ENCODE results near the gene WDR90.

WDR90 gene

DNA sequence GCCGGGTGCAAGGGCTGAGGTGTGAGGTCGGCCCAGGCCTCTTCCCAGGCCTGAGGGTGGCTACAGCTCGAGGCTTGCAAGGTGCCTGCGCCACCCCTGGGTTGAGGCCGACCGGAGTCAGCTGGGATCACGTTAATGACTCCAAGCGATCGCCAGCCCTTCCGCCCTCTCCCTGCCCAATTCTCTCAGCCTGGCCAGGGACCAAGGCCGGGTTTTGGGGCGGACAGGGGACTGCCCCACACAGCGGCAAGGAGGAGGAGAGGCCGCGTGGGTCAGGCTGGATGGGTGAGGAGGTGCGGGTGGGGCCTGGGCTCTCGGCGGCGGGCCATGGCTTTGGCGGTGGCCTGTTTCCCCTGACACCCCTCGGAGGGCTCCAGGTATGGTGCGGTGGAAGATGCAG, 44.2 kb downstream of the WDR90 start:
- no peak for DNase-seq

DNA sequence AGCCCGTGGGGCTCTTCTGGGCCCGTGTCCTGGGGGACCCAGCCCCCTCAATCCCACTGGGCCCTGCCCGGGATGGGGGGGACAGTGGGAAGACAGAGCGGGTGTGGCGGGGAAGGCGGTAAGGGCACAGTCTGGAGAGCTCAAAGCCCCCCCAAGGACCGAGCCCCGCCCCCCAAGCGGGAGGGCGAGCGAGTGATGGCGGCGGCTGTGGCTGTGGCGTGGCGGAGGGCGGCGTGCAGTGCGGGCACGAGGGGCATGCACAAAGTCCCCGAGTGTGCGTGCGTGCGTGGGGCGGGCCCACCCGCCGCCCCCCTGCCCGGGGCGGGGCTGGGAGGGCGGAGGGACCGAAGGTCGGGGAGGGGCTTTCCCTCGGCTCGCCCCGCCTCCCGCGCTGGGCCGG, 44.6 kb downstream of the WDR90 start:
- DNase-seq = no peak

DNA sequence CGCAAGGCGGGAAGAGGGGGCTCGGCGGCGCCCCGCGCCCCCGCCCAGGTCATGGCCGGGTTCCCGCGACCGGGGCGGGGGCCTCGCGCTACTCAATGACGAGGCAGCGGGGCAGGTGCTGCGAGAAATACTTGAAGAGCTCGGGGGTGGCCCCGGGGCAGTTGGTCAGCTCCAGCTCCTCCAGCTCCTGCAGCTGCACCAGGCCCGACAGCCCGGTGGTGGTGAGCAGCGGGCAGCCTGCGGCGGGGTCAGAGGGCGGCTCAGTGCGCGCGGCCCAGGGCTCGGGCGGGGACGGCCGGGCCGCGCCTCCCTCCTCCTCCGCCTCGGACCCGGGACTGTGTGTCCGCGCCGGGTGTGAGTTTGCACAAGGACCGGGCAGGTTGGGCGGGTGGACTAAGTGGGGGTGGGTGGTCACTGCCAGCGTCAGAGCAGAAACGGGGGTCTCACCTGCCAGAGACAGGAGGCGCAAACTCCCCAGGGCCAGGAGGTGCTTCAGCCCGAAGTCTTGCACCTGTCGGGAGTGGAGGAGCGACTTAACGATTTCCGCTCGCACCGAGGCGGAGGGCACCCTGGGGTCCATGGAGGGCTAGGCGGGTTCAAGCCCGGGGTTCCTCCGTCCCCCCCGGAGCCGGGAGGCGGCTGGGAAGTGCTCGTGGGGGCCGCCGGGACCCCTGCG, 45.2 kb downstream of the WDR90 start:
- DNase-seq = no peak

DNA sequence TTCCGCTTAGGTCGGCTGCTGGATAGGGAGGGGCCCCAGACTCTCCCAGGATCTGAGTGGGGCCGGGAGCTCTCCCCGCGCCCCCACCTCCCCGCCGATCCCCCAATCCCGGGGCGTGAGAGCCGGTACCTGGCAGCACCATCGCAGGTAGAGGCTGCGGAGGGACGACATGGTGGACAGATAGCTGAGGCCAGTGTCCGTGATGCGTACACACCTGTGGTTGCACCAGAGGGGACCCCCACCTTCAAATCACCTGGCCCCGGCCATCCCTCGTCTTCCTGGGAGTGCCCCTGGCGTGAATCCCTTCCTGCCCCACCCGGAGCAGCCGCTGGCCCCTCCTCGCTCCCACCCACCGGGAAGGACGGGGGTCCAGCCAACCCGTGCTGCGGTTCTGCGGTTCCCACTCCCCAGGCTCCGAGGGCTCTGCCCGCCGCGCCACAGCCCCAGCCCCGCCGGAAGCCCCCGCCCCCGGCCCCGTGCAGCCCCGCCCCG, 45.7 kb downstream of the WDR90 start:
- no peak for DNase-seq

DNA sequence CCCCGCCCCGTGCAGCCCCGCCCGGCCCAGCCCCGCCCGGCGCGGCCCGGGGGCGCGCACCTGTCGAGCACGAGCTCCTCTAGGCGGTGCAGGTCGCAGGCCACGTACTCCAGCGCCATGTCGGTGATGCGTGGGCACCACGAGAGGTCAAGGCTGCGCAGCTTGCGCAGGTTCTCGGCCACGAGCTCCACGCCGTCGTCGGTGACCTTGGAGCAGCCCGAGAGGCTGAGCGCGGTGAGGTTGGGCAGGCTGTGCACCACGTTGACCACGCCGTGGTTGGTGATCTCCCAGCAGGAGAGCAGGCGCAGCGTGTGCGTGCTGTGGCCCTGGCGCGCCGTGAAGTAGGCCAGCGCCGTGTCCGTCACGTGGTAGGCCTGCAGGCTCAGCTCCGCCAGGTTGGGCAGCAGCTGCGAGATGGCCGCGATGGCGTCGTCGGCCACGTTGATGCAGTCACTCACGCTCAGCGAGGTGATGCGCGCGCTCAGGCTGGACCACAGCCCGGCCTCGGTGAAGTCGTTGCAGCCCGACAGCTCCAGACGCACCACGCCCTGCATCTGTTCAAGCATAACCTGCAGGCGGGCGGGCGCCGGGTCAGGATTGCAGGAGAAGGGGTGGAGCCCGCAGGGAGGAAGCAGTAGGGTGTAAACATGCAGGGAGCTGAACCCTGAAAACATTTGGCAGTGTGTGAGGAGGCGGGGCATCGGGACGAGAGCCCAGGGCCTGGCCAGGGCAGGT, 46.4 kb downstream of the WDR90 start:
- DNase-seq = peak; percentile 83

DNA sequence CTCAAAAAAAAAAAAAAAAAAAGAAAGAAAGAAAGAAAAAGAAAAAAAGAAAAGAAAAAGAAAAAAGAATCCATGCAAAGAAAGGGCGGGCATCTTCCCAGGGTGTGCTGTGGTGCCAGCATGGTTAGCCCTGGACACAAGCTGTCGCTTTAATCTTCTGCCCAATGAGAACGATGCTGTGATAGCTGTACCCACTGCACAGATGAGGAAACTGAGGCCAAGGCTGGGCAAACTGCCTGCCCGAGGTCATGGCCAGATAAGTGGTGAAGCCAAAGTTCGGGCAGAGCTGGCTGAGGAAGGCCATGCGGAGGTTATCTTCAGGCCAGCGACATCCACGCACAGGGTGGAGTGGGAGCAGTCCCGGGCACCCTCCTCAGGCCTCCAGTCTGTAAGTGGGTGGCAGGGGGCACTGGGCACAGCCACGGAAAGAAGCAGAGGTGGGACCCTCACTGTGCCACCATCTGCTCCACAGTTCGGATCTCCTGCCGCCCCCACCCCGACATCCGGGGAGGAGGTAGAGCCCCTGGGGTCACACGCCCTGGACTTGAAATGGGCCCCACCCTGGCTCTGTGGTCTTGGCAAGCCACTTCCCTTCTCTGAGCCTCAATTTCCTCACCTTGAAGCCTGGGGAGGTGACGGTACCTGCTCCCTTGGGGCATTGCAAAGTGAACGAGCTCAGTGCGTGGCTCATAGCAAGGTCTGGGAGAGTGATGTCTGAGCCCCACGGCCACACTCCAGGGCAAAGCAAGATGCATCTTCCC, 49.9 kb downstream of the WDR90 start:
- DNase-seq = no peak

DNA sequence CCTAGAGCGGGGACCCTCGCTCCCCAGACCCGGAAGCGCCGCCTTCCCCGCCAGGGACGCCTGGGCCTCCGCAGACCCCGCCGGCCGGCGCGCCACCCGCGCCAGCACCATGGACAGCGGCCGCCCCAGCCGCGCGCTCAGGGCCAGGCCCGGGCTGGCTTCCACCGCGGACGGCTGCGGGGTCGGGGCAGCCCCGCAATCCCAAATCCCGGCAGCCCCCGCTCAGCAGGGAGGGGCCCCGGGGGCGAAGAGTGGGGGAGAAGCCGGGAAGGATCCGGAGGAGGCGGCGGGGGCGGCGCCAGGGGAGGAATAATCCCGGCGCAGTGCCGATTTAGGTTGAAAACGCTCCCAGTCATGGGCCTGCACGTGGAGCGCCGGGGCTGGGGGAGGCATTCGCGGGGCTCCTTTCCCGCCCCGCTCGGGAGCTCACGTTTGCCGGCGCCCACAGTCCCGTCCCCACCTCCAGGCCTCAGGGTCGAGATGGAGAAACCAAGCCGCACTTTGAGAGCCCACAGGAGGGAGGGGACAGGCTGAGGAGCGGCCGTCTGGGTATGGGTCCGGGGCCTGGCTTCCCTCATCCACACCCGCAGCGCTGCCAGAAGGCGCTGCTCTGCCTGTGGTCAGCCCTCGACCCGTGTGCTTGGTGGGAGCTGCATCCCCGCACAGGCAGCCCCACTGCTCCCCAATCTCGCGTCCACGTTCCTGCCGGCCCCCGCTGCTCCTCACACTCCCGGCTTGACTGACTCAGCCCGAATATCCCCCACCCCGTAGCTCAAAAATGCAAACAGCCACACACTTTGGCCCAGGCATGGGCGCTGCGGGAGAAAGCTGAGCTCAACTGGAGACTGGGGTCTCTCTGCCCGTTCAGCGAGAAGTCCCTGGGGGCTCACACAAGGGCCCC, 51.8 kb downstream of the WDR90 start:
- DNase-seq = no peak

DNA sequence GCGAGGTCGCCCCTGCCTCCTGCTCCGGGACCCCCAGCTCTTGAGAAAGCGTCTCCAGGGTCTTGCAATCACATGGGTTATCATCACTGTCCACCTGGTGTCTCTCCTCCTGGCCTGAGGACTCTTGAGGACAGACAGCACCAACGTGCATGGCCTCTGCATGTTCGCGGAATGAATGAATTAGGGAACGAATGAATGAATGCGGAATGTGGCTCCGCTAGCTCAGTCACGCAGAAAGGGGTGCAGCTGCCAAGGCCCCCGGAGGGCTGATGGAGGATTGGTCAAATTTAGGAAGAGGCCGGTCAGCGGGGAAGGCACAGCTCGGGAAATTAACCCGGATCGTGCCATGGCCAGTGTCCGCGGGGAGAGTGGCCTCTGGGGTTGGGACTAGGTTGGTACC, 53.2 kb downstream of the WDR90 start:
- no peak for DNase-seq

DNA sequence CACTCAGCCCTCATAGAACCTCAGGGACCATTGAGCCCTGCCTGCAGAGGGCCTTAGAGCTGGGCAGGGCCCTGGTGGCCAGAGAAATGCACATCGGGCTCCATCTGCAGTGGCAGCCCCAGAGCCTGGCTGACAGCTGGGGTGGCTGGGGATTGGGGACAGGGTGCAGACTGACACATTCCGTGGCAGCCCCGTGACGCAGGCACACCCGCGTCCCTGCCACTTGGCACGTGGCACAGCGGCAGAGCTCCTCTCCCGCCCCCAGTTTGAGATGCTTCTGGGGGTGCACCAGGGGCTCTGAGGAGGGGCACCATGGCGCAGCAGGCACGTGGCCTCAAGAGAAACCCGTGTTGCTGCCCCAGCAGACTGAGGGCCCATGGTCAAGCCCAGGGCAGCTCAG, 54.2 kb downstream of the WDR90 start:
- no peak for DNase-seq

DNA sequence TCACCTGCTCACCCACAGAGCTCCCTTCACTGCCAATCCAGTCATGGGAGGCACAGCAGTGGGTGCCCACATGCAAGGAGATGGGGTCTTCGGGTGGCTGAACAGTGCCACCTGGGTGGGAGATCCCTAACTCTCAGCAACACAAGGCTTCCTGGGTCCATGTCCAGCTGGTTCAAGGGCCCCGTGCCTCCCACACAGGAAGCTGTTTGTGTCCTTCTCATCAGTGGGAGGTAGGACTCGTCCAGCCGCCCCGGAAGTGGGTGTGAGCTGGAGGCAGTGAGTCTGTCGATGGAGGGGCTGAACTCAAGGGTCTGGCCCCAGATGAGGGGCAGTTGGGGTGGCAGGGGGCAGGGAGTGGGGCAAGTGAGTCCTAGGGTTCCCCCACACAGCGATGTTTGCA, 54.9 kb downstream of the WDR90 start:
- DNase-seq = no peak

DNA sequence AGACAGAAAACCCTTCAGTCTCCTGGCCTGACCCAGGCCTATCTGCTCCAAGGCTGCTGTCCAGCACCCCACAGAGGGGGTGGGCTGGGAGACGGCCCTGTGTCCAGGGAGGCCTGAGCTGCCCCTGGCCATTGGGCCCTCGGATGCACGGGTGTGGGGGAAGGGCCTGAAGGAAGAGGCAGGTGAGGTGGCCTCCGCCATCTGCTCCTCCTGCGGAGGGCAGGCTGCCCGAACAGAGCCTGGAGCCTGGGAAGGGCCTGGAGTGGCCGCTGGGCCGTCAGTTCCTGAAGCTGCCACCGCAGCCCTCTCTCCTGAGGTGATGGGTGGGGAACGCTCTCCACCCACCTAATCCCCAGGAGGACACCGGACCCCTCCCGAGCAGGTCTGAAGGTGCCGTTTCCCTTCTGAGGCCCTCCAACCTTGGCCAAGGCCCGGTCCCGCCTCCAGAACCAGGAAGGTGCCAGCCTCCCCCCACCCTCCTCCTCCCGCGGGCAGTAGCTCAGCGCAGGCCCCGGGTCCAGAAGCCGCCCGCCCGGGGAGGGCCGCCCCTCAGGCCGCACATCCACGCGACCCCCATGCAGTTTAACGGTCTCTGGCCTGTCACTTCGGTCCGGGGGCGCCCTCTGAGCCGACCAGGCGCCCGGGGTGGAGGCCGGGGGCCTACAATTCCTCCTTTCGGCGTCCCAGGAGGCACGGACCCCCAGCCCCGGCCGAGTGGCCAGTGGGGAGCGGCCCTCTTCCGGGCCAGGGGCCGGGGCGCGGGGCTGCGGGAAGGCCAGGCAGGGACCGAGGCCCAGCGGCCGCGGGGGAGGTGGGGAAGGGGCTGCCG, 55.6 kb downstream of the WDR90 start:
- DNase-seq = no peak

DNA sequence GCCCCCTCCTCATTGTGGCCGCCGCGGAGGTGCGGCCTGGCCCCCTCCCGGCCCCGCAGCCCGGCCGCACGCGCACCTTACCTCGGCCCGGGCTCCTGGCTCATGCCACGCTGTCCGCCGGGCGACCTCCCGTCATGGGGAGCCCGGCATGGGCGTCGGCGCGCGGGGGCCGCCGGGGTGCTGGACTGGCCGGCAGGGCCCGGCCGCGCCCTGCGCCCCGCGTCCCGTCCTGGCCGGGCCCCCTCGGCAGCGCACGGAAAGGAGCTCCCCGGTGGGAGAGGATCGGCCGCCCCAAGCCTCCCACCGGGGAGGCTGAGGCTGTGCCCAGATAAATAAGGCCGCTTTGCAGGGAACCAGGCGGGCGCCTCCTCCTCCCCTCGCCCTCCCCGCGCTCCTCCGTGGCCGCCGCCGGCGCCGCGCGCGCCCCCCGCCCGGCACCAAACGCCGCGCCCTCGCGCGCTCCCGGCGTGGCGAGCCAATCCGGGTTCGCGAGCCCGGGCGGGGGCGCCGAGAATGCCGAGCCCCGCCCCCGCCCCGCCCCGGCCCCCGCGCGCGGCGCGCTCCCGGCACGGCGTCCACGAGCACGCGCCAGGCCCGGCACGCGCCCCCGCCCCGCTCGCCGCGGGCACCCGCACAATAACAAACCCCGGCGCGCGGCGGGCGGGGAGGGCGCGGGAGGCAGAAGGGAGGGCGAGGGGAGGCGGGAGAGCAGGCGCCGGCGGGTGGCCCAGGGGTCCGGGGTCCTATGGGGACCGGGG, 56.4 kb downstream of the WDR90 start, which contains the start of gene FBXL16:
Gene FBXL16, minus strand, starts transcription at position 371 of the 758 bp plus-strand sequence. CDS start 8,396 bp downstream, outside the sequence.
- DNase-seq = no peak

DNA sequence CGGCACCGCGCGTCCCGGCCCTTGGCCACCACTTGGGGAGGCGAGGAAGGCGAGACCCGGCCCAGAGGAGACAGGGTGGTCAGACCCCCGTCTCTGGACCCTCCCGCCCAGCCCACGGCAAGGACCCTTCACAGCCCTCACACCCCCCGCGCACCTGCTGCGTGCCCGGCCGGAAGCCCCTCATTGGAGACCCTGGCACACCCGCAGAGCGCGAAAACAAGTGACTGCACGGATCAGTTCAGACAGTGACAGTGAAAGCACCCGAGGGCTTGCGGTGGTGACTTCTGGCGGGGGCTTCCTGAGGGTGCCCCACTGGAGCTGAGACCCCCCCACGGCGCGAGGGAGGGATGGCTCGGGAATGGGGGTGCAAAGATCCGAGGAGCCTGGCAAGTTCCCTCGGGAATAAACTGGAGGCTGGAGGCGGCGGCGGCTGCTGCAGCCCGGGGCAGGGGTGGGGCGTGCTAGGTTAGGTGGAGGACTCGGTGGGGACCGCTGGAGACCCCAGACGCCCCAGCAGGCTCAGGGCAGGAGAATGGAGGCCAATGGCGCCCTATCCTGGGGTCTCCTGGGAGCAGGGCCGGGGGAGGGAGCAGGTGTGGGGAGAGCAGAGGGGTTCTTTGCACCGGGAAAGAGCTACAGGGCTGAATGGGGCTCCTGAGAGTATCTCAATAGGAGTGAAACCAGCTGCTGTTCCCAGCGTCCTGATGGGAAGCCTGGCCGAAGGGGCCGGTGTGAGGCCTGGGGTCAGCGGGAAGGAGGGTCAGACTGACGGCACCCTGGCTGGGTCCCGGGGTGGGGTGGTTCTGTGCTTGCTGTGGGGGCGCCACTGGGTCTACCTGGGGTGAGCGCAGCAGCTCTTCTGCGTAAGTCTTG, 57.3 kb downstream of the WDR90 start:
- no peak for DNase-seq

DNA sequence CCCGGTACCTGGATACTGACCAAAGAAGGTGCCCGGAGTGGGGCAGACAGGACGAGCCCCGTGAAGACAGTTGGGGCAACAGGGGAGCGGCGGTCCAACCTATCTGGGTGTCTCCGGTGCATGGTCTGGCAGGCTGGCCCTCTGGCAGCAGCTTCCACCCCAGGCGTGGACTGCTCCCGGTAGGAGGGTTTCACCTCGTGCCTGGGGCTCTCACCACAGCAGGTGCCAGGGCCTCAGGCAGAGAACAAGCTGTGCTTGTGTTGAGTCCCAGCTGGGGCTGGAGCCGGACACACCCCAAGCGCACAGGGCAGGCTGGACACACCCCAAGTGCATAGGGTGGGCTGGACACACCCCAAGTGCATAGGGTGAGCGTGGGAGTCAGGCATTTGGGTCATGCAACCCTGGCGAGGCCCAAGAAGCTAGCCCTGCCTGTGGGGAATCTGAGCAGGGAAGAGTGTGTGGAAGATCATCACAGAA, 57.9 kb downstream of the WDR90 start:
- DNase-seq = no peak

DNA sequence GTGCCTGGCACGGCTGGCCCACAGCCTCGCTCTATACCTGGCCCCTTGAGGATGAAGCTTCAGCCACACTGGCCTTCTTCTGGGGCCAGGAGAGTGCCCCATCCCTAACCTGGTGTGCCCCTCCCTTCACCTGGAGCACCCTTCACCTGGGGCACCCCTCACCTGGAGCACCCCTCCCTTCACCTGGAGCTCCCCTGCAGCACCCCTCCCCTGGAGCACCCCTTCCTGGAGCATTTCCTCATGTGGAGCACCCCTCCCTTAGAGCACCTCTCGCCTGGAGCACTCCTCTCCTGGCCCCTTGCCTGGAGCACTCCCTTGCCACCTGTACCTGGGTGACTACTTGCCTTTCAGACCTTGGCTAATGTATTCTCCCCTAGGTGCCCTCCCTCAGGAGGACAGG, 58.9 kb downstream of the WDR90 start:
- DNase-seq = no peak

DNA sequence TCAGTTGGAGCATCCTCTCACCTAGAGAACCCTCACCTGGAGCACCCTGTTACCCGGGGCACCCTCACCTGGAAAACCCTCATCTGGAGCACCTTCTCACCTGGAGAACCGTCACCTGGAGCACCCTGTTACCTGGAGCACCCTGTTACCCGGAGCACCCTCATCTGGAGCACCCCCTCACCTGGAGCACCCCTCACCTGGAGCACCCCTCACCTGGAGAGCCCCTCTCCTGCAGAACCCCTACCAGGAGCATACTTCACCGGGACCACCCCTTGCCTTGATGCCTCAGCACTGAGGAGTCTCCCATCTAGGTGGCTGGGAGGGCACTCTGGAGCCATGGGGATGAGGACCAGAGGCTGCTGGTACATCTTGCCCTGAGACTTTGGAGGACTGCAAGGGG, 59.8 kb downstream of the WDR90 start:
- DNase-seq = no peak

DNA sequence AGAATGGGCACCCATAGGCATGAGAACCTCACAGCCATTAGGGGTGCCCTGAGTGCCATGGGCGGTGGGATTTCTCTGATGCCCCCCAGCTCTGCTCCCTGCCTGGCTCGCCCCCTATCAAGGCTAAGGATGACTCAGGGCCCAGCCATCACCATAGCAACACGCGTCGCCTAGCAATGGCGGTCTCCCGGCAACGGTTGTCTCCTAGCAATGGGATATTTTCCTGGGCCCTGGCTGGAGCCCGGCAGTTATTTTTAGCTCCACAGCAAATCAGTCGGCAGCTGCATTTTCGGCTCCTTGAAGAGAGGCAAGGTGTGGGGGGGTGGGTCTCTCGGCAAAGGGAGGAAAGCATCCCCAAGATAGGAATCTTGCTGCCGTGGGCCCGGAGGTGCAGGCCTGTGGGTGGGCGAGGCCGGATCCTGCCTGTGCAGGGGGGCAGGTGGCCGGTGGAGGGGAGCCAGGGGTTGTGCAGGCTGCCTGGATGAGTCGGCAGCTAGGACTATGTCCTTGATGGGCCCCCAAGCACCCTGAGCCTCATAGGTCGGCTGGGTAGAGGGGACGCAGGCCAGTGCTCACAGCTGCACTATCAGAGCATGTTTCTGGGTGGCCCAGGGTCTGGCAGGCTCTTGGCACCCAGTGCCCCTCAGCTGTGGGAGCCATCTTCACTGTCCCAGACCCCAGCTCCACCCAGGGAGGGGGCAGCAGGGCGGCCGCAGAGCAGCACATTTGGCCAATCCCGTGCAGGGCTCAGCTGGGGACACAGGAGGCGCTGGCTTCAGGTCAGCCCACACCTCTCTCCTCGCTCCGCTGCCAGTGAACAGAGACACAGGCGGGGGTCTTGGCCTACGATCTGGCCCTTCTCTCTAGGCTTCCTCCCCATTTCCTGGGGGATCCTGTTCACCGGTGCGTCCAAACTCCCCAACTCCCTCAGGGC, 60.7 kb downstream of the WDR90 start:
- DNase-seq = peak; percentile 85

DNA sequence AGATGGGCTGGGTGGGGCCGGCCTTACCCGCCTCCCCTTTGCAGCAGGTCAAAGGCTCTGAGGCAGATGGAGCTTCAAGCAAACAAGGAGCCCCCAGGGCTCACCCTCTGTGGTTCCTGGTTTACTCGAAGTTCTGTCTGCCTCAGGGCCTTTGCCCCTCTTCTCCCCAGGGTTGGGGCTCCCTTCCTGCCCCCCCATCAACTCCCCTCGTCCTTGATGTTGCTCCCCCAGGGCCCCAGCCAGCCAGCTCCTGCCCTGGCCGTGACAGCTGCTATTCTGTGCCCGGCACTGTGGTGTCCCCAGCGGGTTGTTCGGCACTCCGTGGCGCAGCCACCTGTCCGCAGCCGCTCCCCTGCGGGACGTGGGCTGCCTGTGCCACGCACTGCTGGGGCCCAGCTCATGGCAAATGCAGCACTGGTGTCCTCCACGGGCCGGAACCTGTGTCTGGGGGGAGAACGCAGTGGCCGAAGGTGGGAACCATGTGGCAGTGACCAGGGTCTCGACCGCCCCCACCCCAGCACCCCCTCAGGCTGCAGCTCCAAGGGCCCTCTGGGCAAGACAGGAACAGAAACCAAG, 61.4 kb downstream of the WDR90 start:
- no peak for DNase-seq

Data from NCI-H748 treated with DMSO at 0.1 percent for 48 hours (cell line).